HCT116 (cell line): Measurements from ENCODE around the gene GNG12. TPM values are rescaled to one million over a fixed set of nuclear protein-coding genes. Genes with fewer than 3 reads are reported as not detected.

Experiments used
- ATAC-seq: fragments of 200-7000 bp; cut with Tn5 transposase; 2 replicates; pipeline ENCODE4 v1.9.1; 2020; ENCODE audit warnings: mild to moderate bottlenecking, moderate library complexity
- BruUV-seq: library from RNA; stranded (reverse); fragments of 400-500 nt; replicated peaks from 2 replicates; lab custom pipeline; 2021; lab: Mats Ljungman, UMichigan
- CTCF ChIA-PET: fragments of 300-600 bp; sonication (Branson Sonifier 250); formaldehyde crosslinking; loops from one replicate; lab custom pipeline; 2021; ENCODE audit warnings: antibody characterized with exemption; lab: Charles Lee
- POLR2A ChIA-PET: fragments of 300-600, 350-600 bp; sonication (Branson Sonifier 250); formaldehyde crosslinking; loops from one replicate; lab custom pipeline; 2021; ENCODE audit warnings: antibody characterized with exemption; lab: Charles Lee
- RAD21 ChIA-PET, 2 experiments: fragments of 300-600 bp; sonication (Branson Sonifier 250); formaldehyde crosslinking; loops; one replicate each; lab custom pipeline; 2023; ENCODE audit warnings: low total read pairs in 2 of 2; ENCODE audit not compliant: uncharacterized antibody in 2 of 2, unreplicated experiment in 2 of 2, low non-redundant PET in 1 of 2; lab: Charles Lee
- DNase-seq: peaks from one replicate; pipeline ENCODE4 v3.0.0-alpha.2; 2010; ENCODE audit warnings: low read depth, low spot score
- H2AFZ ChIP-seq: fragments of 200-600 bp; shearing (Covaris generic), sonication (generic); 2 replicates; pipeline ENCODE4 v1.6.1; 2017; ENCODE audit warnings: low read depth, mixed run types, mixed read lengths, antibody characterized with exemption, low read length; ENCODE audit not compliant: poor library complexity, severe bottlenecking
- H3K27ac ChIP-seq: 2 replicates; pipeline ENCODE4 v1.5.1; 2012; ENCODE audit warnings: low read depth, low read length
- H3K27me3 ChIP-seq: fragments of 200-600 bp; sonication (generic); 2 replicates; pipeline ENCODE4 v1.6.1; 2016; ENCODE audit warnings: mixed run types, low read length, mixed read lengths; ENCODE audit not compliant: insufficient read depth
- H3K36me3 ChIP-seq, 2 experiments: fragments of 200-500 bp in 1 of 2; fragments of 200-600 bp in 1 of 2; sonication (Bioruptor generic) in 1 of 2; sonication (generic) in 1 of 2; 2 replicates each; pipeline versions ENCODE4 v1.5.1 to v1.6.1; 2014 to 2016; ENCODE audit warnings: low read length in 2 of 2, inconsistent platforms in 1 of 2, mixed read lengths in 1 of 2, mixed run types in 1 of 2; ENCODE audit not compliant: insufficient read depth in 2 of 2, control insufficient read depth in 1 of 2
- H3K4me1 ChIP-seq, 2 experiments: fragments of 200-600 bp in 1 of 2; sonication (generic) in 1 of 2; 2 replicates each; pipeline versions ENCODE4 v1.5.1 to v1.6.1; 2012 to 2017; ENCODE audit warnings: low read length in 2 of 2, inconsistent platforms in 1 of 2, mild to moderate bottlenecking in 1 of 2, mixed read lengths in 1 of 2, mixed run types in 1 of 2, moderate library complexity in 1 of 2; ENCODE audit not compliant: insufficient read depth in 2 of 2, control insufficient read depth in 1 of 2
- H3K4me2 ChIP-seq: fragments of 200-600 bp; sonication (generic); 2 replicates; pipeline ENCODE4 v1.6.1; 2017; ENCODE audit warnings: mixed run types, low read length, mixed read lengths
- H3K4me3 ChIP-seq, 2 experiments: fragments of 200-600 bp in 1 of 2; sonication (generic) in 1 of 2; replicated peaks in 1 of 2; 2 replicates each; pipeline ENCODE4 v1.5.1; 2011 to 2016; ENCODE audit warnings: low read length in 2 of 2, control low read depth in 1 of 2, low read depth in 1 of 2, mild to moderate bottlenecking in 1 of 2, mixed read lengths in 1 of 2, mixed run types in 1 of 2
- H3K79me2 ChIP-seq: fragments of 200-600 bp; sonication (generic); 2 replicates; pipeline ENCODE4 v1.6.1; 2017; ENCODE audit warnings: mild to moderate bottlenecking, mixed run types, low read length, moderate library complexity, mixed read lengths; ENCODE audit not compliant: insufficient read depth
- H3K9ac ChIP-seq: fragments of 200-600 bp; sonication (generic); 2 replicates; pipeline ENCODE4 v1.6.1; 2016; ENCODE audit warnings: low read length, mixed read lengths
- H3K9me2 ChIP-seq: fragments of 200-600 bp; sonication (generic), shearing (Covaris generic); 2 replicates; pipeline ENCODE4 v1.6.1; 2017; ENCODE audit warnings: mixed run types, mild to moderate bottlenecking, moderate library complexity; ENCODE audit not compliant: insufficient read depth
- H3K9me3 ChIP-seq, 2 experiments: fragments of 200-500 bp in 1 of 2; fragments of 200-600 bp in 1 of 2; sonication (Bioruptor generic) in 1 of 2; sonication (generic) in 1 of 2; 2 replicates each; pipeline ENCODE4 v1.6.1; 2014 to 2017; ENCODE audit warnings: low read length in 2 of 2, mixed read lengths in 2 of 2, inconsistent platforms in 1 of 2, low read depth in 1 of 2, mild to moderate bottlenecking in 1 of 2, mixed run types in 1 of 2, moderate library complexity in 1 of 2; ENCODE audit not compliant: control insufficient read depth in 1 of 2, insufficient read depth in 1 of 2
- H4K20me1 ChIP-seq: fragments of 200-600 bp; sonication (generic), shearing (Covaris generic); 2 replicates; pipeline ENCODE4 v1.6.1; 2017; ENCODE audit warnings: mixed run types, mild to moderate bottlenecking, moderate library complexity; ENCODE audit not compliant: insufficient read depth
- ELF1 ChIP-seq: IDR thresholded peaks from 2 replicates; pipeline ENCODE4 v1.6.1; 2012; ENCODE audit warnings: low read depth, borderline replicate concordance
- EZH2phosphoT487 ChIP-seq: fragments of 200-600 bp; IDR thresholded peaks from 2 replicates; pipeline ENCODE4 v1.6.1; 2018; ENCODE audit warnings: antibody characterized with exemption, borderline replicate concordance
- FOSL1 ChIP-seq: IDR thresholded peaks from 2 replicates; pipeline ENCODE4 v1.6.1; 2012; ENCODE audit warnings: low read depth
- POLR2A ChIP-seq: IDR thresholded peaks from 2 replicates; pipeline ENCODE4 v1.7.0; 2011; ENCODE audit warnings: borderline replicate concordance; ENCODE audit not compliant: insufficient read depth, insufficient read length; ENCODE audit errors: extremely low read depth
- RAD21 ChIP-seq: IDR thresholded peaks from 2 replicates; pipeline ENCODE4 v1.6.1; 2012; ENCODE audit warnings: low read depth, mild to moderate bottlenecking
- SP1 ChIP-seq: IDR thresholded peaks from 2 replicates; pipeline ENCODE4 v1.6.1; 2012; ENCODE audit warnings: low read depth
- ZNF274 ChIP-seq: fragments of 200-500 bp; sonication (Bioruptor generic); IDR thresholded peaks from 2 replicates; pipeline ENCODE4 v1.6.1; 2014; ENCODE audit warnings: mild to moderate bottlenecking, low read depth, low read length, inconsistent platforms
- intact Hi-C: fragments of 100-400 bp; cut with micrococcal nuclease; formaldehyde crosslinking; loops from 2 replicates; pipeline ENCODE4 v1.10.0; 2022
- total RNA-seq: library from RNA; stranded (reverse); gene quantifications from one replicate; pipeline ENCODE4 v1.2.1, GENCODE V29; 2021; ENCODE audit not compliant: unreplicated experiment
- TF ChIP-seq, protein P1 (sequence below): IDR thresholded peaks from 2 replicates; pipeline ENCODE4 v1.6.1; 2012
- TF ChIP-seq, protein P2 (sequence below), 3 experiments: fragments of 200-600 bp in 1 of 3; sonication (generic) in 1 of 3; IDR thresholded peaks in 2 of 3; conservative IDR thresholded peaks in 1 of 3; 2 replicates each; pipeline ENCODE4 v1.5.1; 2012 to 2017; ENCODE audit warnings: low read depth in 2 of 3, low read length in 2 of 3, antibody characterized with exemption in 1 of 3, borderline replicate concordance in 1 of 3, control low read depth in 1 of 3, mild to moderate bottlenecking in 1 of 3, mixed read lengths in 1 of 3, mixed run types in 1 of 3, moderate library complexity in 1 of 3; ENCODE audit not compliant: insufficient read depth in 1 of 3

Gene GNG12
- total RNA-seq, 1 experiment from 2014 or later = 49.6 TPM

DNA sequence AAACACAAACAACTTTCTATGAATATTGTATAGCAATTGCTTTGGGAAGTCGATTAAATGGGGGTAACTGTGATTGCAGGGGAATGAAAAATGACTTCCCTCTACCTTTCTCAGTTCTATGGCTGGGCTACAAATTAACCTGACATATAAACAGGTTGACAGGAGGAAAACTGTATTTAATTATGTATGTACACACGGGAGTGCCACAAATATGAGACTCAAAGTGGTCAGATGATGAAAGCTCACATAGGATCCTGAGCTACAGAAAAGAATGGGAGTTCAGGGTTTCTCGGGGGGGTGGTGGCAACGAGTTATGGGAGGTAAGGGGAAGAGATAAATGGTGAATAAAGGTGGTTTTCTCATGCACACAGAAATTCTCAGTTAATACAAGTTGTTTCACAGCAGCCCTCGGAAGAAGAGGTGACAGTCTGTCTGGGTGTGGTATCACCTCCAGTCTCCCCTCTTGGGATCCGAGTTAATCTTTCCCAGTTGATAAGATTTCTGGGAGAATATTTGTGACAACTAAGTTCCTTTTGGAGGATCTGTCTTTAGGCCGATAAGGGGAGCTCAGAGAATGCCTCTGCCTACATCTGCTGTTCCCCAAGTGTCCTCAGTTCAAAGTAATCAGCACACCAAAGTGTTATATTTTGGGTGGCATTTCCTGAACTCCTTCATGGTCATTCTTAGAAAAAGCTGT lies 122.0 kb downstream of the GNG12 start:
- H3K4me1 ChIP-seq = peaks cover 60 to 76% of the 10 kb centered on the region in 2 experiments
- intact Hi-C loops = no loop called here
- no peak overlapping the region for H3K4me3 ChIP-seq
- no peak overlapping the region for H3K4me2 ChIP-seq
- H3K27me3 ChIP-seq = no peaks in the 10 kb centered on the region
- no peaks in the 10 kb centered on the region for H3K9me2 ChIP-seq
- ChIA-PET POLR2A (interaction anchor here (0.6 to 1.2 kb wide), 2 partner anchors 26 to 50 kb away, joined by 4 to 6 read pairs; partner anchors contain the start of gene GADD45A), RAD21 (no interaction called here), CTCF (interaction anchor here (0.9 to 2.5 kb wide), 2 partner anchors 9 to 11 kb away, joined by 3 to 12 read pairs; no protein-coding TSS in a partner anchor)
- ATAC-seq (no peak), DNase-seq (no peak)
- H3K27ac ChIP-seq = no peak overlapping the region
- H3K9me3 ChIP-seq = no peaks in the 10 kb centered on the region
- H4K20me1 ChIP-seq = no peaks in the 10 kb centered on the region
- TF ChIP-seq SP1 (no peak), POLR2A (no peak), EZH2phosphoT487 (no peak), ELF1 (no peak), RAD21 (no peak), ZNF274 (no peak), FOSL1 (no peak)
- TF ChIP-seq, protein P1, sequence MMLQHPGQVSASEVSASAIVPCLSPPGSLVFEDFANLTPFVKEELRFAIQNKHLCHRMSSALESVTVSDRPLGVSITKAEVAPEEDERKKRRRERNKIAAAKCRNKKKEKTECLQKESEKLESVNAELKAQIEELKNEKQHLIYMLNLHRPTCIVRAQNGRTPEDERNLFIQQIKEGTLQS = no peak
- TF ChIP-seq, protein P2, sequence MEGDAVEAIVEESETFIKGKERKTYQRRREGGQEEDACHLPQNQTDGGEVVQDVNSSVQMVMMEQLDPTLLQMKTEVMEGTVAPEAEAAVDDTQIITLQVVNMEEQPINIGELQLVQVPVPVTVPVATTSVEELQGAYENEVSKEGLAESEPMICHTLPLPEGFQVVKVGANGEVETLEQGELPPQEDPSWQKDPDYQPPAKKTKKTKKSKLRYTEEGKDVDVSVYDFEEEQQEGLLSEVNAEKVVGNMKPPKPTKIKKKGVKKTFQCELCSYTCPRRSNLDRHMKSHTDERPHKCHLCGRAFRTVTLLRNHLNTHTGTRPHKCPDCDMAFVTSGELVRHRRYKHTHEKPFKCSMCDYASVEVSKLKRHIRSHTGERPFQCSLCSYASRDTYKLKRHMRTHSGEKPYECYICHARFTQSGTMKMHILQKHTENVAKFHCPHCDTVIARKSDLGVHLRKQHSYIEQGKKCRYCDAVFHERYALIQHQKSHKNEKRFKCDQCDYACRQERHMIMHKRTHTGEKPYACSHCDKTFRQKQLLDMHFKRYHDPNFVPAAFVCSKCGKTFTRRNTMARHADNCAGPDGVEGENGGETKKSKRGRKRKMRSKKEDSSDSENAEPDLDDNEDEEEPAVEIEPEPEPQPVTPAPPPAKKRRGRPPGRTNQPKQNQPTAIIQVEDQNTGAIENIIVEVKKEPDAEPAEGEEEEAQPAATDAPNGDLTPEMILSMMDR (IDR thresholded peaks at IDR 0.05 in 2 of 3, conservative IDR thresholded peaks at IDR 0.05 in 1 of 3; ENCODE audit: borderline replicate concordance in 1 of 3, insufficient read depth in 1 of 3, low read depth in 2 of 3, low read length in 2 of 3) = no peak
- no peak overlapping the region for H3K9ac ChIP-seq
- no peaks in the 10 kb centered on the region for H3K36me3 ChIP-seq
- no peak overlapping the region for H2AFZ ChIP-seq
- no peaks in the 10 kb centered on the region for H3K79me2 ChIP-seq
- BruUV-seq = no TSS peak
